Endodermal cell (in vitro differentiated cells): ENCODE results near the gene DAB1. TPM values are rescaled to one million over a fixed set of nuclear protein-coding genes. Genes with fewer than 3 reads are reported as not detected.

ENCODE experiments used
- DNase-seq: peaks from one replicate; pipeline ENCODE4 v3.0.0-alpha.2; 2017
- H3K27ac ChIP-seq: 2 replicates; pipeline ENCODE4 v1.5.1; 2013; ENCODE audit warnings: mild to moderate bottlenecking, low read depth, low read length, moderate library complexity
- H3K27me3 ChIP-seq: 2 replicates; pipeline ENCODE4 v1.6.1; 2013; ENCODE audit warnings: mild to moderate bottlenecking, low read length, moderate library complexity; ENCODE audit not compliant: insufficient read depth, control insufficient read depth, poor library complexity, severe bottlenecking
- H3K36me3 ChIP-seq: 2 replicates; pipeline ENCODE4 v1.7.0; 2013; ENCODE audit warnings: mild to moderate bottlenecking, low read length, moderate library complexity; ENCODE audit not compliant: control insufficient read depth, insufficient read depth
- H3K4me1 ChIP-seq: one replicate; pipeline ENCODE4 v1.7.0; 2013; ENCODE audit warnings: low read length; ENCODE audit not compliant: control insufficient read depth, insufficient read depth
- H3K4me3 ChIP-seq: 2 replicates; pipeline ENCODE4 v1.5.1; 2013; ENCODE audit warnings: mild to moderate bottlenecking, low read length, moderate library complexity
- H3K9ac ChIP-seq: 2 replicates; pipeline ENCODE4 v1.6.1; 2013; ENCODE audit warnings: mild to moderate bottlenecking, low read length, moderate library complexity; ENCODE audit not compliant: poor library complexity, severe bottlenecking; ENCODE audit errors: extremely low read depth
- H3K9me3 ChIP-seq: 2 replicates; pipeline ENCODE4 v1.6.1; 2013; ENCODE audit warnings: mild to moderate bottlenecking, low read length, moderate library complexity; ENCODE audit not compliant: control insufficient read depth
- H3K27ac Mint-ChIP-seq: 2 replicates; pipeline ENCODE4 v1.8.0; 2020; ENCODE audit warnings: mixed read lengths
- H3K27me3 Mint-ChIP-seq: 2 replicates; pipeline ENCODE4 v1.8.0; 2021; ENCODE audit warnings: mild to moderate bottlenecking, mixed read lengths; ENCODE audit not compliant: insufficient read depth
- H3K36me3 Mint-ChIP-seq: 2 replicates; pipeline ENCODE4 v1.8.0; 2020; ENCODE audit warnings: low read depth, mixed read lengths
- H3K4me1 Mint-ChIP-seq: 2 replicates; pipeline ENCODE4 v1.8.0; 2020; ENCODE audit warnings: mixed read lengths
- H3K4me3 Mint-ChIP-seq: 2 replicates; pipeline ENCODE4 v1.8.0; 2020; ENCODE audit warnings: mild to moderate bottlenecking, moderate library complexity, mixed read lengths
- H3K9me3 Mint-ChIP-seq: 2 replicates; pipeline ENCODE4 v1.8.0; 2020; ENCODE audit warnings: mild to moderate bottlenecking, mixed read lengths
- WGBS, 2 experiments: methylation state at CpG; one replicate each; pipeline versions ENCODE4 v1.1.5 to v1.1.7; 2013; ENCODE audit warnings: missing lambda C conversion rate in 2 of 2, mixed read lengths in 1 of 2; ENCODE audit not compliant: insufficient coverage in 1 of 2, insufficient read length in 1 of 2; 5-methylcytosine and 5-hydroxymethylcytosine counted together
- total RNA-seq, 2 donors: library from RNA; stranded (reverse); fragmentation: NEBNext Ultra II Directional in 1 of 2; extraction: Animal tissue kit (Norgen Biotek cat#: 25700) in 1 of 2; gene quantifications; 2 replicates in 1 of 2; 3 replicates in 1 of 2; pipeline ENCODE4 v1.2.1, GENCODE V29; 2021
- TF ChIP-seq, protein P1 (sequence below): fragments of 200-600 bp; sonication (generic); conservative IDR thresholded peaks from 2 replicates; pipeline ENCODE4 v1.5.0; 2021; ENCODE audit warnings: antibody characterized with exemption, mild to moderate bottlenecking

The DAB1 gene
- total RNA-seq, 2 donors from 2014 or later: 32.0 to 36.2 TPM

DNA sequence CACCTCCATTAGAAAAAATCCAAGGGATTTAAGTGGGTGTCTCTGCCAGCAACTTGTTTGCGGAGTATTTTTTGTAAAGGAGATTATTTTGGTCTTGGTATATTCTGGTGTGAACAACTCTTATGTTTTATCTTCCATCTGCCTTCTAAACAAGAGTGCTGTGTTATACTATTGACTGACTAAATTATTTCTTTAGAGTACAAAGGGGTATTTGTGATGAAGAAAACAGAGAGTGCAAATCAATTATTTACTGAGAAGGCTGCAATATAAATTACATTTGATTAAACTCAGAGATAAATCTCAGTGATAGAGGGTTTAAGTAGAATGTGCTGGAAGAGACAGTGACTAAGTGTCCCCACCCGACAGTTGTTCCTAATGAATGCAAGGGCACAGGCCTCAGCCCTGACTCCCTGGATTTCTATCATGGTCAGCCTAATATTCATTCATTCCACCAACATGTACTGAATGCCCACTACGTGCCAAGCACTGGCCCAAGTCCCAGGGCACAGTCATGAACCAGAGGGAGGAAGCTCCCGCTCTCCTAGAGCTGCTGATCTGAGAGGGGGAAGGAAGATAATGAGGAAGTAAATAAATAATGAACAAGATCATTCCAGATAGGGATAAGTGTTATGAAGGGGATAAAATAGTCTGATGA is 261.1 kb downstream of the DAB1 start:
- Histone ChIP-seq H3K9ac (no peak overlapping the region), H3K27me3 (no peaks in the 10 kb centered on the region), H3K4me1 (peaks cover 5% of the 10 kb centered on the region), H3K27ac (no peak overlapping the region), H3K36me3 (no peaks in the 10 kb centered on the region), H3K9me3 (no peaks in the 10 kb centered on the region), H3K4me3 (no peak overlapping the region)
- peaks cover 60% of the 10 kb centered on the region for H3K4me1 Mint-ChIP-seq
- no peaks in the 10 kb centered on the region for H3K27me3 Mint-ChIP-seq
- H3K9me3 Mint-ChIP-seq: no peaks in the 10 kb centered on the region
- H3K27ac Mint-ChIP-seq: peak overlapping the region; percentile 0
- H3K4me3 Mint-ChIP-seq: no peak overlapping the region
- 95 to 100% methylated on average over 2 to 4 of the region's 4 CpGs for whole genome bisulfite sequencing, 2 experiments
- no peak for DNase-seq
- TF ChIP-seq, protein P1, sequence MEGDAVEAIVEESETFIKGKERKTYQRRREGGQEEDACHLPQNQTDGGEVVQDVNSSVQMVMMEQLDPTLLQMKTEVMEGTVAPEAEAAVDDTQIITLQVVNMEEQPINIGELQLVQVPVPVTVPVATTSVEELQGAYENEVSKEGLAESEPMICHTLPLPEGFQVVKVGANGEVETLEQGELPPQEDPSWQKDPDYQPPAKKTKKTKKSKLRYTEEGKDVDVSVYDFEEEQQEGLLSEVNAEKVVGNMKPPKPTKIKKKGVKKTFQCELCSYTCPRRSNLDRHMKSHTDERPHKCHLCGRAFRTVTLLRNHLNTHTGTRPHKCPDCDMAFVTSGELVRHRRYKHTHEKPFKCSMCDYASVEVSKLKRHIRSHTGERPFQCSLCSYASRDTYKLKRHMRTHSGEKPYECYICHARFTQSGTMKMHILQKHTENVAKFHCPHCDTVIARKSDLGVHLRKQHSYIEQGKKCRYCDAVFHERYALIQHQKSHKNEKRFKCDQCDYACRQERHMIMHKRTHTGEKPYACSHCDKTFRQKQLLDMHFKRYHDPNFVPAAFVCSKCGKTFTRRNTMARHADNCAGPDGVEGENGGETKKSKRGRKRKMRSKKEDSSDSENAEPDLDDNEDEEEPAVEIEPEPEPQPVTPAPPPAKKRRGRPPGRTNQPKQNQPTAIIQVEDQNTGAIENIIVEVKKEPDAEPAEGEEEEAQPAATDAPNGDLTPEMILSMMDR: no peak
- H3K36me3 Mint-ChIP-seq: no peaks in the 10 kb centered on the region

DNA sequence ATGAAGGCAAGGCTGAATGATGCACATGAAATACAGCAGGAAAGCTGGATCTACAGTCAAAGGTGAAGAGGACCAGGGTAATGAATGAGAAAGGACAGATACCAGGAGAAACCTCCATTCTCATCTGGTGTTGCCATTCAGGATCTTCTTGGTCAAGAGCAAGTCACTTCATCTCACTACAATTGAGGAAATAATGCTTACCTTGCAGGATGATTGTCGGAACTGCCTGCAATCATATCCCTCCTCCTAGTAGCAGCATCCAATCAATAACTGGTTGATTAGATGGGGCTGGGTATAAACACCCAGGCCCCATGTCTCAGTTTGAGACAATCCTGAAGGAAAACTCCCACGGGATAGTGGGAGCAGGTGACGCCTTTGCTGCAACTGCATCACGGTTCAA is 263.3 kb downstream of the DAB1 start:
- H3K9me3 Mint-ChIP-seq: no peaks in the 10 kb centered on the region
- no peaks in the 10 kb centered on the region for H3K9me3 ChIP-seq
- H3K9ac ChIP-seq: no peak overlapping the region
- no peak overlapping the region for H3K27ac Mint-ChIP-seq
- H3K27ac ChIP-seq: no peak overlapping the region
- WGBS, 2 experiments: 93% methylated on average over 4 of the region's 4 CpGs; no CpG with 5 or more reads in 1 of the 2 experiments
- TF ChIP-seq, protein P1: no peak
- no peaks in the 10 kb centered on the region for H3K27me3 ChIP-seq
- peaks cover 5% of the 10 kb centered on the region for H3K4me1 ChIP-seq
- H3K4me3 ChIP-seq: no peak overlapping the region
- H3K4me1 Mint-ChIP-seq: peaks cover 63% of the 10 kb centered on the region
- no peaks in the 10 kb centered on the region for H3K36me3 ChIP-seq
- no peaks in the 10 kb centered on the region for H3K36me3 Mint-ChIP-seq
- no peaks in the 10 kb centered on the region for H3K27me3 Mint-ChIP-seq
- H3K4me3 Mint-ChIP-seq: no peak overlapping the region
- no peak for DNase-seq

DNA sequence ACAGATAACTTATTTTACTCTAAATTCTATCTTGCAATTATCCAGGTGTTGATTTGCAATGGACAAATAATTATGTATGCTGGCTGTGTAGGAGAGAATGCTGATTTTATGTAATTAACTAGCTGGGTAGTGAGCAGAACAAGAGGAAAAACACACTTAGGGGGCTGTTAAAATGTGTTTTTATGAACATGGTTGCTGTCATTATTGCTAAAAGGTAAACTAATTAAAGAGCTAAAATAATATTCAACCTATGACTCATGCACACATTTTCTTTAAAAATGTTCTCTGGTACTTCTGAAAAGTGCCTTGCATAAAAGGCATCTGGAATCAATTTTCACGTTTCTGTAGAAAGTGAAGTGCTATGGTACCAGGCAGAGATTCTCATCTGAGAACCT is 265.3 kb downstream of the DAB1 start:
- H3K27ac Mint-ChIP-seq: no peak overlapping the region
- no peaks in the 10 kb centered on the region for H3K27me3 Mint-ChIP-seq
- no peak for DNase-seq
- Histone ChIP-seq H3K9ac (no peak overlapping the region), H3K36me3 (no peaks in the 10 kb centered on the region), H3K9me3 (no peaks in the 10 kb centered on the region), H3K27ac (no peak overlapping the region), H3K27me3 (no peaks in the 10 kb centered on the region), H3K4me3 (no peak overlapping the region), H3K4me1 (peaks cover 5% of the 10 kb centered on the region)
- WGBS, 2 experiments: 92 to 95% methylated on average over 1 of the region's 1 CpG
- no peak overlapping the region for H3K4me3 Mint-ChIP-seq
- H3K4me1 Mint-ChIP-seq: peaks cover 48% of the 10 kb centered on the region
- TF ChIP-seq, protein P1: no peak
- H3K36me3 Mint-ChIP-seq: no peaks in the 10 kb centered on the region
- no peaks in the 10 kb centered on the region for H3K9me3 Mint-ChIP-seq
